DMS 273 (cell line): ENCODE measurements around the gene NLRX1.
"Not testable (repeated sequence)": the region's sequence is repeated elsewhere in the genome, so short reads cannot be mapped to it uniquely, and the experiment has no call there.

Source experiments
- DNase-seq: peaks from one replicate; lab custom pipeline; 2025; ENCODE audit not compliant: unreplicated experiment; lab: John Stamatoyannopoulos, UW

Gene NLRX1, protein sequence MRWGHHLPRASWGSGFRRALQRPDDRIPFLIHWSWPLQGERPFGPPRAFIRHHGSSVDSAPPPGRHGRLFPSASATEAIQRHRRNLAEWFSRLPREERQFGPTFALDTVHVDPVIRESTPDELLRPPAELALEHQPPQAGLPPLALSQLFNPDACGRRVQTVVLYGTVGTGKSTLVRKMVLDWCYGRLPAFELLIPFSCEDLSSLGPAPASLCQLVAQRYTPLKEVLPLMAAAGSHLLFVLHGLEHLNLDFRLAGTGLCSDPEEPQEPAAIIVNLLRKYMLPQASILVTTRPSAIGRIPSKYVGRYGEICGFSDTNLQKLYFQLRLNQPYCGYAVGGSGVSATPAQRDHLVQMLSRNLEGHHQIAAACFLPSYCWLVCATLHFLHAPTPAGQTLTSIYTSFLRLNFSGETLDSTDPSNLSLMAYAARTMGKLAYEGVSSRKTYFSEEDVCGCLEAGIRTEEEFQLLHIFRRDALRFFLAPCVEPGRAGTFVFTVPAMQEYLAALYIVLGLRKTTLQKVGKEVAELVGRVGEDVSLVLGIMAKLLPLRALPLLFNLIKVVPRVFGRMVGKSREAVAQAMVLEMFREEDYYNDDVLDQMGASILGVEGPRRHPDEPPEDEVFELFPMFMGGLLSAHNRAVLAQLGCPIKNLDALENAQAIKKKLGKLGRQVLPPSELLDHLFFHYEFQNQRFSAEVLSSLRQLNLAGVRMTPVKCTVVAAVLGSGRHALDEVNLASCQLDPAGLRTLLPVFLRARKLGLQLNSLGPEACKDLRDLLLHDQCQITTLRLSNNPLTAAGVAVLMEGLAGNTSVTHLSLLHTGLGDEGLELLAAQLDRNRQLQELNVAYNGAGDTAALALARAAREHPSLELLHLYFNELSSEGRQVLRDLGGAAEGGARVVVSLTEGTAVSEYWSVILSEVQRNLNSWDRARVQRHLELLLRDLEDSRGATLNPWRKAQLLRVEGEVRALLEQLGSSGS

DNA sequence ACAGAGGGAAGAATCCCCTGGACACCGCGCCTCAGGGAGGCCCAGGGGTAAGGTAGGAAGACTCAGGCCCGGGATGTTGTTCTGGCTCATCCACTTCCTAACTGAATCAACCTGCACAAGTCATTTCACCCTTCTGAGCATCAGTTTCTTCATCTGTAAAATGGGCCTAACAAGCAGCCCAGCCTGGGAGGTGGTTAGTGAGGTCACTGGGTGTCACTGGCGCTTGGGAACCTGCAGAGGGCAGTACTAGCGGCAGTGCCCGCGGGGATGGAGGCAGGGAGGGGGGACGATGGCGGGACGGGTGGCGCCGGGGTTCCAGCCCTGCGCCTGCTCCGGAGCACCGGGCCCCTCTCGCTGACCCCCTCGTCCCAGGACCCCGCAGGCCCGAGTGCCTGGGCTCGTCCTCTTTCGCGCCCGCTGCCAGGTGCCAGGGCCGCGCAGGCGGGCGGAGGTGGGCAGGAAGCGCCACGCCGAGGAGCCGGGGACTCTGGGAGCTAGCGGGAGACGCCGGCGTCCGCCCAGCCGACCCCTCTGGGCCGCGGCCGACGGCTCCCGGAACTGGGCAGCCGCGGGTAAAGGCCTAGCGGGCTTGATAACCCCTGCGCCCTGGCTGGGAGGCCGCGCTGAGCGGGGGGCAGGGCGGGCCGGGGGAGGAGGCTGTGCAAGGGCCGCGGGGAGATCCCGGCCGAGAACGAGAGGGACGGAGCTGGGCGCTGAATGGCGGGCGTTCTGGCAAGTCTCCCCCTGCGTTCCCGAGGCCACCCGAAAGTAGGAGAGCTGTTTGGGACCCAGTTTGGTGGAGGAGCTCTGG, at the start of gene NLRX1:
Gene NLRX1, plus strand, starts transcription at position 255 of the 811 bp plus-strand sequence. CDS start 2,679 bp downstream, outside the sequence.
- DNase-seq, result peak; percentile 87

DNA sequence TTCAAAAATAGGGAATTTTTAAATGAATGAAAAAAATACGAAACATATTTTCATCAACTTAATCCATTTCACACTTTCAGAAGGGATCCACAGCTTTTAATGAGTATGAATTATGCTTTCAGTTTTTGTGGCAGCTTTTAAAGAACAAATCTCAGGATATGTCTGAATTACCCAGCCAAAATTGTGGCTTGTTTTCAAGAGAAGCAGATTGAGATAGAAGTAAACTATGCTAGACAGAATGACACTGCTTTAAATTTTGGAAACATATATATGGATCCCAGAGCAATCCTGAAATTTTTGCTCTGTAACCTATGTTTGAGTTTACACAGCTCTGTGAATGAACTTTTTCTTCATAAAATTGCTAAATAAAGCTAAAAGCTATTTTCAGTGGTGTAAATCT, 49.6 kb upstream of the NLRX1 start:
- DNase-seq, result no peak

DNA sequence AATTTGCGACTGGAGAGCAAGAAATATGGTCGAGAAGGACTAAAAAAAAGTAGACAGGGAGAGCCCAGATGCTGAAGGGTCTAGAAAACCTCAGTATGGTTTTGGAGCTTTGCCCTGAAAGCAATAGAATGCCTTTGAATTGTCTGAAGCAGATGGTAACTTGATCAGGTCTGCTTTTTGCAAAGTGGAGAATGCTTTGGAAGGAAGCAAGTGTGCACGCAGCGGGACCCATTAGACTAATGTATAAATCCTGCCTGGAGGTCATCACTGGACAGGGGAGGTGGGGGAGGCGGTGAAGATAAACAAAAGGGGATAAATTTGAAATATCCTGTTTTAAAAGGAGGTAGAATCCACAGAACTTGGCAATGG, 47.9 kb upstream of the NLRX1 start:
- peak; percentile 78 for DNase-seq

DNA sequence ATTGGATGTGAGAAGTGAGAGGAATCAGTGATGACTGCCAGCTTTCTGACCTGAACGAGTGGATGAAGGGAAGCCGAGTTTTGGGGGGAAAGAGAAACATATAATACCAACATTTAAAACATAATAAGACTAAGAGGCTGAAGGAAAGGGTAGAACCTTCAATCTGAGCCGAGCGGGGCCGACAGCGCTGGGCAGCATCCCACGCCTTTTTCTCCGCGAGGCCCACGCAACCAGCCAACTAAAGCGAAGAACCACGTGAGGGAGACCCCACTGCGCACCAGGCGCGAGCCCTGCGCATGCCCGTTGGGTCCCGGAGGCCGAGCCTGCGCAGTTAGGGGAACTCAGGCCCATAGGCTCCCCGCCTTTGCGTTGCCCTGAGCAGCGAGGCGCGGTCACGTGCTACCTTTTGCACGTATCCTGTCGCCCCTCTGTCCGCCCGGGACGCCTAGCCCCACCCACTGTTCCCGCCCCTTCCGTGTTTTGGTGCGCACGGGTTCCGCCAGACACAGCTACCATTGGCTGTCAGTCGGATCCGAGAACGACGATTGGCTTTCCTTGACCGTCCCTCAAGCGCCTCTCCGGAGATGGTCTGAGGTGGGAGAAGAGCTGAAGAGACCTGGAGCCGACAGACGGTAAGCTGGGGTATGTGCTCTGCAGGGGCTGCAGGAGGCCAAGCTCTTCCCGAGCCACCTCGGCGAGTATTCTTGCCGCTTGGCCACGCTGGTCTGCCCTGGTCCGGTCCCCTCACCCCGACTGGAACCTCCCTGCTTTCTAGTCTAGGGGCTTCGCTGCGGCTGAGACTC, 47.3 kb upstream of the NLRX1 start, which contains the start of gene HINFP:
Gene HINFP, plus strand, starts transcription at position 573 of the 803 bp plus-strand sequence. CDS start 5,365 bp downstream, outside the sequence.
- peak; percentile 99 for DNase-seq

DNA sequence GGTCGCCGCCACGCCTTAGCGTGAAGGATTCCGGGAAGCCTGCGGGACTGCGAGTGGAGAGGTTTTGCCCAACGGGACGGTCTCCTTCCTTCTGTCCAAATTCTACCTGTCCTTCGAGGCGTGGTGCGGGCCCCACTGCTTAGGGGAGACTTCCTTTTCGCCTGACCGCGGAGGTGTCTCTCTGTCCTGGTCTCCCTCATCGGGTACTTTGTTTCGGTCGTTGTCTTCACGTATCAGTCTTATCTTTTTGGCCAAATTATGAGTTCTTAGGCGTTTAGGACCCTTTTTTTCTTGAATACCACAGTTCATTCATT, 46.8 kb upstream of the NLRX1 start:
- no peak for DNase-seq

DNA sequence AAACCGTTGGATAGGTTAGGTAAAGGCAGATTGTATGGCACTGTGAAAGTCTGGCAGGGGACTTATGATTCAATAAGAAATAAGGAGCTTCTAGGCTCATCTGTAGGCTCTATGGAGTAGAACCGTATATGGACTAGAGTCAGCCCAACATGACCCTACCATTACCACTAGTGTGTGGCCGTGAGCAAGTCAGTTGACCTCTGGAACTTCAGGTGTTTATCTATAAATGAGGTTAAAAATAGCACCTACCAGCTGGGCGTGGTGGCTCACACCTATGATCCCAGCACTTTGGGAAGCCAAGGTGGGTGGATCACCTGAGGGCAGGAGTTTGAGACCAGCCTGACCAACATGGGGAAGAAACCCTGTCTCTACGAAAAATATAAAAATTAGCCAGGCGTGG, 42.7 kb upstream of the NLRX1 start:
- DNase-seq, result no peak

DNA sequence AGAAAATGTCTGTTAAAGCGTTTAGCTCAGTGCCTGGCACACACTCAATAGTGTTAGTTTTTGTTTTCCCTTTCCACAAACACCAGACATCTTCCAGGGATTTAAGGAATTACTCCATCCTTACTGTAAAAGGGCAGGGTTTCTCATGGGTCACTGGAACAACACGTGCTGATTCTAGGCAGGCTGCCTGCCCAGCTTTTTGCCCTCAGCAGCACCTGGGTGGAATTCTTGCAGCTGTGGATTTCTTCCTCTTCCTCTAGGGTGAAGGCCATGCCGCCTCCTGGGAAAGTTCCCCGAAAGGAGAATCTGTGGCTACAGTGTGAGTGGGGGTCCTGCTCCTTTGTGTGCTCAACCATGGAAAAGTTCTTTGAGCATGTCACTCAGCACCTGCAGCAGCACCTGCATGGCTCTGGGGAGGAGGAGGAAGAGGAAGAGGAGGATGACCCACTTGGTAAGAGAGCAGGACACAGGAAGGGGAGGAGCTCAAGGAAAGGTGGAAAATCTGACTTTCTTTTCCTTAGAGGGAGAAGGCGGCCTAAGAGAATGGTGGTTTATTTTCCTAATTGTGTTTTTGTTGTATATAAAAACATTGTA, 41.8 kb upstream of the NLRX1 start:
- DNase-seq, result no peak

DNA sequence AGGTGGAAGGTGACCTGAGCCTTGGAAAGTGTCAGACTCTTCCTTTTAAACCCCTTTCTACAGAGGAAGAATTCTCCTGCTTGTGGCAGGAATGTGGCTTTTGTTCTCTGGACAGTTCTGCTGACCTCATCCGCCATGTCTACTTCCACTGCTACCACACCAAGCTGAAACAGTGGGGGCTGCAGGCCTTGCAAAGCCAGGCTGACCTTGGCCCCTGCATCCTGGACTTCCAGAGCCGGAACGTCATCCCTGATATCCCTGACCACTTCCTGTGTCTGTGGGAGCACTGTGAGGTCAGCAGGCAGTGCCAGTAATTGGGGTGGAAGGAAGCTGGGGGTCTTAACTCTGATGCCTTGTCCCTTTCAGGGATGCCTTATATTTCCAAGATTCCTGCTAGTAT, 37.9 kb upstream of the NLRX1 start:
- no peak for DNase-seq

DNA sequence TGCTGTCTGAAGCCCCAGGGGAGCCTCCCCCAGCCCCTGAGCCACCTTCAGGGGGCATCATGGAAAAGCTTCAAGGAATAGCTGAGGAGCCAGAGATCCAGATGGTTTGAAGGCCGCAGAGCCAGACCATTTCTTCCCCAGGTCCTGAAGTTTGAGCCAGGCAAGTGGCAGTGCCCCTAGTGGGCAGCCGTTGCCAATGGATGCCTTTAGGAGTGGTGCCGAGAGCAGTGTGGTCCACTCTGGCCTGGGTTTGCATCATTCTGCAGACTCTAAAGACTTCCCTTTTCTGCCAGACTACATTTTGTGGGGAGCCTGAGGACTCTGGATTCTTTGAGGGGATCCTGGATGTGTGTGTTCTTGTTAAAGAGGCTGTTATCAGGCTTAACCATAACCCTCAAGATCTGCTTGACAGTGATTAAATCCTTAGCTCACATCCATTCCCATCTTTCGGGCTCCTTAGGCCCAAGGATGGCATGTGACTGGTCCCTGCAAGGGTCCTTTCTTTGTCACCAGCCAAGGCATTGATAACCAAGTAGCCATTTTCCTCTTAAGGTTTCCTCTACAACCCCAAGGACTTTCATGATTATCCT, 34.0 kb upstream of the NLRX1 start:
- DNase-seq, result peak; percentile 52

DNA sequence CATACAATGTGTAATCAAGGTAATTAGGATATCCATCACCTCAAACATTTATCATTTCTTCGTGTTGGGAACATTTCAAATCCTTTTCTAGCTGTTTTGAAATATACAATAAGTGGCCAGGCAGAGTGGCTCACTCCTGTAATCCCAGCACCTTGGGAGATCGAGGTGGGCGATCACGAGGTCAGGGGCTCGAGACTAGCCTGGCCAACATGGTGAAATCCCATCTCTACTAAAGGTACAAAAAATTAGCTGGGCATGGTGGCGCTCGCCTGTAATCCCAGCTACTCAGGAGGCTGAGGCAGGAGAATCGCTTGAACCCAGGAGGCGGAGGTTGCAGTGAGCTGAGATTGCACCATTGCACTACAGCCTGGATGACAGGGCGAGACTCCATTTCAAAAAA, 29.2 kb upstream of the NLRX1 start:
- not testable (repeated sequence) for DNase-seq

DNA sequence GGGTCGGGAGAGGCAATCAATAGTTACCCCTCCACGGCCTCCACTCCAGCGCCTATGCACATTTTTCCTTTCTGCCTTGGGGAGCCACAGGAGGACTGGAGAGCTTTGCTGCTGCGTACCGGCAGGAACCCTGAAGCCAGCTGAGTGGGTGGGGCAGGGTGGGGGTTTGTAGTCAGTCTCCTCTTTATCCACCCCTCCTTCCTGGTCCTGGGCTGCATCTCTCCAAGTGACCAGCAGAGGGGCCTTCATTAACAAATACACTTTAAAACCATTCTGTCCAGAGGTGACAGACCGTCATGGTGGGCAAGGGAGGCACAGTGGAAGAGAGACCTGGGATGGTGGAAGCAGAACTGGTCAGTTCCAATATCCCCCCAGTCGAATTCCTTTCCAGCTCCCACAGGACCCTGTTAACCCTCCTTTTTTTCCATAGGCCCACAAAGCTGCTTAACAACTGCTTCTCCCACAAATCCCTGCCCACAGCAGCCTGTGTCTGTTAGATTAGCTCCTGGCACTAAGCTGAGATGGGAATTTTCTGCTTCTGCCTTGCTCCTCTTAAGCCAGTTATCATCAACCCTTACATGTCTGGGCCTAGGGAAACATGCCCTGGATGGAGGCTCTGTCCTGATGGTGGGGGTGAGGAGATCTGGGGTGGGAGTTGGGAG, 23.6 kb upstream of the NLRX1 start:
- peak; percentile 80 for DNase-seq

DNA sequence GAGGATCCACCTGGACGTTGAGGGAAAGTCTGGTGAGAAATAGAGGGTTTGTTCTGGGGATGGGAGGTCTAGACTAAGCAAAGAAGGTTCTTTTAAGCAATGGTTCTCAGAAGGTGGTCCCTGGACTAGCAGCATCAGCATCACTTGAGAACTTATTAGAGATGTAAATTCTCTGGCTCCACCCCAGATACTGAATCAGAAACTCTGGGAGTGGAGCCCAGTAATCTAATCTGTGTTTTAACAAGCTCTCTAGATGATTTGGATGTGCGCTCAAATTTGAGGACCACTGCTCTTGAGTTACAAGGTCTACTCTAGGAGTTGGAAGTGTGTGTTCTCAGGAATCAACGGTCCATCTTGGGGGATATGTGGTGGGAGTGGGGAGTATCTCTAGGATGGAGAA, 23.0 kb upstream of the NLRX1 start:
- no peak for DNase-seq

DNA sequence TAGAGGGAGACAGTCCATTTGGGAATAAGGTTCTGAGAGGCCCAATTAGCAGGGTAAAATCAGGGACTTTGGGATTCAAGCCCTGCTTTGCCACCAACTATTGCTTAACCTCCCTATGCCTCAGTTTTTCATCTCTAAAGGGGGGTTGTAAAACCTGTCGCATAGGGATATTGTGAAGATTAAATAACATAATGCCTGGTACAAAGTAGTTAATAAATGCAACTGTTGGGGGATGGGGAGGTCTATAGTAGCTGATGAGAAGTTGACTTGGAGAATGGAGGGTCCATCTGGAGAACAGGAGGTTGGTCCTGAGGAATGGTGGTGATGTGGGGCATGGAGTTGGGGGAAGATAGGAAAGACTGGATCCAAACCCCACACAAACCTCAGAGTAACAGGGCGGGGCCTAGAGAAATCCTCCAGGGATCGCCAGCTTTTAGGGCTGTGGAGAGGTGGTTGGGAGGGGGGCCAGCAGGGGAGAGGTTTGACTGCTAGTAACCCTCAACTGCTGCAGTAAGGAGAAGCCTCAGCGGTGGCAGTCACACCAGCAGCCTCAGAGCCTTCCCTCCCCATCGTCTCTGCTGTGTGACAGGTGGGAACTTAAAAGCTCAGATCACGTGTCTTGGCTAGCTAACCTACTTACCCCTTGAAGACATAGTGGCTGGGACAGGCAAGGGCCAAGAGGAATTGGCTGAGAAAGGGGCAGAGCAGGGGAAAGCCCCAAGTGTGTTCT, 20.8 kb upstream of the NLRX1 start:
- peak; percentile 57 for DNase-seq

DNA sequence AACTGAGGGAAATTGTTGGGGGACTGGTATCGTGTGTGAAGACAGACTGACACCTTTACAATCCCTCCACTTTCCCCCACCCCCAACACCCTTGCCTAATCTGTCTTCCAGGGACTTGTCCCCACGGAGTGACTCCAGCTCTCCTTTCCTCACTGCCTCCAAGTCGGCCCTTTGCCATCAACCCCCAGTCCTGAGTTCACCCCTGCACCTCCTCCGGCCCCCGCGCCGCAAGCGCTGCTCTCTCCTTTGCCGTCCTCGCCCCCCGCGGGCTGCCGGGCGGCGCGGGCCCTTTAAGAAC, 19.9 kb upstream of the NLRX1 start:
- no peak for DNase-seq

DNA sequence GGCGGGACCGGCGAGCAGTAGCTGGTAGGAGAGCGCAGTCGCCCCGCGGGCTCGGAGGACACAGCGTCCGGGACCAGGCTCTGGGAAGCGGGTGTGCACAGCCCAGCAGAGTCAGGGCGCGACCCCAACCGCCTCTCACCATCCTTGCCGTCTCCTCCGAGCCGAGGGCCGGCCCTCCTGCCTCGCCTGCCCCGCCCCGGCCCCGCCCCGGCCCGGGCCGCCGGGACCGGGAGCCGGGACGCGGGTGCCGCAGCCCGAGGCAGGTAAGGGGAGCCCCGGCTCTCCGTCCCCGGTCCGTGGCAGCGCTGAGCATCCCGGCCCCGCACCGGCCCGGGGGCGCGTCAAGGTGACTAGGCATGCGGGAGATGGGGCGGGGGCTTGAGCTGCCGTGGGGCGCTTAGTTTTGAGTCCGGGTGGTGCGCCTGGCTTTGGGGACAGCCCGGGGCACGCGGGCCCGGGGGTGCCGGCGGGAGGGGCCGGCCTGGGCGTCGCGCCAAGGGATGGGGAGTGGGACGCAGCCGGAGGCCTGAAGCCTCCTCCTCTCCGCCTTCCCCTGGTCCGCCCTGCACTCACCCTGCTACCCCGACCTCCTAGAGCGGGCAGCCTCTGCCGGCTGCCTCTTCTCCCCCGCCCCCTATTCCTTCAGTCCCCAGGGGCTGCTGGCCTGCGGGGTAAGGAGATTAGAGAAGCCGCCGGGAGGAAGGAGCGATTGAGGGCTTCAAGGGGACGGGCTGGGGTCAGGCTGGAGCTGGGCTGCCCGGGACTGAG, 19.3 kb upstream of the NLRX1 start, which contains the start of gene ABCG4:
Gene ABCG4, plus strand, starts transcription at position 35 of the 768 bp plus-strand sequence. CDS start 914 bp downstream, outside the sequence.
- DNase-seq, result peak; percentile 44

DNA sequence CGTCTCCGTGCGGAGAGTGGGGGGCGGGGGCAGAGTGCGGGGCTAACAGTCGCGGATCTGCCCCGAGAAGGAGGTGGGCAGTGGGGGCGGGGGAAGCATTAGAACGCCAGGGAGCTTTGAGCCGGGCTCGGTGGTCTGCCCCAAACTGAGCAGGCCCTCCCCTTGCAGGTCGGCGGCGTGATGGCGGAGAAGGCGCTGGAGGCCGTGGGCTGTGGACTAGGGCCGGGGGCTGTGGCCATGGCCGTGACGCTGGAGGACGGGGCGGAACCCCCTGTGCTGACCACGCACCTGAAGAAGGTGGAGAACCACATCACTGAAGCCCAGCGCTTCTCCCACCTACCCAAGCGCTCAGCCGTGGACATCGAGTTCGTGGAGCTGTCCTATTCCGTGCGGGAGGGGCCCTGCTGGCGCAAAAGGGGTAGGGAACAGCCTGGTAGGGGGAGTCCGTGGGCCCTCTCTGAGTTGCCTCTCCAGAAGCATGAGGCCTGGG, 18.7 kb upstream of the NLRX1 start:
- DNase-seq, result no peak

DNA sequence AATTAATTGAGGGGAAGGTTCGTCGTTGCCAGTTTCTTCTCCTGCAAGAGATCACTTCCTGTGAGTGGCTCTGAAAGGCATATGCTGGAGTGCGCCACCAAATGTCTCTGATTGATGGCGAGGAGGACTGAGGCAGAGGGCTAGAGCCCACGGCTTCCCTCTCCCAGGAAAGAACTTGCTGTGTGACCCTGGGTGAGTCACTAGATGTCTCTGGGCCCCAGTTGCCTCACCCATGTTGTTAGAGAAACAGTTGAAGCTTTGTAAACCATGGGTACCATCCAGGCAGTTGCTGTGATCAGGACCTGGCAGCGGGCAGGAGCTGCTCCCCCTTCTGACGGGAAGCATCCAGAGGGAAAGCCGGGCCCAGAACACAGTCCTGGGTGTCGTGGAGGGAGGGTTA, 16.5 kb upstream of the NLRX1 start:
- DNase-seq, result no peak
